ENCODE measurements around the gene C1QTNF3. TPM values are rescaled to one million over a fixed set of nuclear protein-coding genes. Genes with fewer than 3 reads are reported as not detected.

C1QTNF3 gene
- total and polyA plus RNA-seq, 12 donors: 0.42 to 13.0 (median 1.9) TPM

GRCh38 chr5:33997331-33997983, 45.6 kb downstream of the C1QTNF3 start:
- DNase-seq: peak; percentile 69 to 94 (median 87)
- intact Hi-C loops (cut with DNase I): loop anchor here in 1 of 2 donors (5.0 kb wide), 1 partner anchor 470 kb away; no protein-coding TSS in a partner anchor

GRCh38 chr5:33995865-33996264, 47.1 kb downstream of the C1QTNF3 start:
- Histone ChIP-seq H3K4me1 (replicated peaks in 1 of 2) (no peaks in the 10 kb centered on the region), H3K4me3 (no peak overlapping the region), H3K27me3 (no peaks in the 10 kb centered on the region), H3K9me3 (replicated peaks in 1 of 3) (no peaks in the 10 kb centered on the region), H3K27ac (no peak overlapping the region), H3K36me3 (replicated peaks in 1 of 2) (no peaks in the 10 kb centered on the region)
- TF ChIP-seq CTCF (IDR thresholded peaks at IDR 0.05) (no peak), POLR2A (IDR thresholded peaks at IDR 0.05) (no peak)
- WGBS, 4 donors: 31 to 40% (median 35%) methylated on average over 2 of the region's 2 CpGs
- intact Hi-C loops (cut with DNase I): loop anchor here in 1 of 2 donors (5.0 kb wide), 1 partner anchor 471 kb away; no protein-coding TSS in a partner anchor
- no peak for DNase-seq

More at GRCh38 chr5:33997331-33997983, 45.6 kb downstream of the C1QTNF3 start:
- Histone ChIP-seq H3K27me3 (no peaks in the 10 kb centered on the region), H3K27ac (peak overlapping the region in 1 of 5 donors; percentile 23), H3K4me1 (replicated peaks in 1 of 2) (no peaks in the 10 kb centered on the region), H3K9me3 (replicated peaks in 1 of 3) (no peaks in the 10 kb centered on the region), H3K4me3 (no peak overlapping the region), H3K36me3 (replicated peaks in 1 of 2) (no peaks in the 10 kb centered on the region)
- WGBS, 4 donors: 22 to 26% (median 24%) methylated on average over 6 of the region's 6 CpGs
- TF ChIP-seq CTCF (IDR thresholded peaks at IDR 0.05) (peak; percentile 48 to 82 (median 74)), POLR2A (IDR thresholded peaks at IDR 0.05) (no peak)

GRCh38 chr5:33994845-33995244, 48.2 kb downstream of the C1QTNF3 start:
- no peak overlapping the region for H3K4me3 ChIP-seq
- no peaks in the 10 kb centered on the region for H3K36me3 ChIP-seq (replicated peaks in 1 of 2)
- H3K27ac ChIP-seq: no peak overlapping the region
- WGBS, 4 donors: 50 to 73% (median 52%) methylated on average over 1 of the region's 1 CpG
- intact Hi-C loops (cut with DNase I): loop anchor here in 1 of 2 donors (5.0 kb wide), 1 partner anchor 472 kb away; no protein-coding TSS in a partner anchor
- no peak for TF ChIP-seq POLR2A (IDR thresholded peaks at IDR 0.05)
- TF ChIP-seq CTCF (IDR thresholded peaks at IDR 0.05): no peak
- no peaks in the 10 kb centered on the region for H3K4me1 ChIP-seq (replicated peaks in 1 of 2)
- no peaks in the 10 kb centered on the region for H3K9me3 ChIP-seq (replicated peaks in 1 of 3)
- H3K27me3 ChIP-seq: no peaks in the 10 kb centered on the region
- DNase-seq: no peak

- Histone ChIP-seq H3K4me1 (replicated peaks in 1 of 2) (no peaks in the 10 kb centered on the region), H3K9me3 (replicated peaks in 1 of 3) (no peaks in the 10 kb centered on the region), H3K27ac (no peak overlapping the region), H3K4me3 (no peak overlapping the region), H3K27me3 (no peaks in the 10 kb centered on the region), H3K36me3 (replicated peaks in 1 of 2) (peaks cover 0 to 8% of the 10 kb centered on the region in 2 donors)
- 91 to 94% (median 92%) methylated on average over 2 of the region's 2 CpGs for WGBS, 4 donors
- DNase-seq: no peak
- intact Hi-C loops (cut with DNase I): no loop called here
- TF ChIP-seq CTCF (IDR thresholded peaks at IDR 0.05): no peak
- TF ChIP-seq POLR2A (IDR thresholded peaks at IDR 0.05): no peak
Measured at GRCh38 chr5:33992864-33993263, 50.1 kb downstream of the C1QTNF3 start.
